Sigmoid colon (tissue), 7 donors: ENCODE measurements around the gene FIBP. TPM values are rescaled to one million over a fixed set of nuclear protein-coding genes. Genes with fewer than 3 reads are reported as not detected.

Source experiments
- DNase-seq: peaks from one replicate; pipeline ENCODE4 v3.0.0-alpha.2; 2019
- H3K27ac ChIP-seq, 4 donors: fragments of 200-600 bp; sonication (generic); one replicate each; pipeline ENCODE4 v1.5.1; 2016 to 2019; ENCODE audit warnings: mild to moderate bottlenecking in 1 of 4
- H3K27me3 ChIP-seq, 3 donors: fragments of 200-600 bp; sonication (generic); one replicate each; pipeline ENCODE4 v1.5.1; 2019; ENCODE audit warnings: mild to moderate bottlenecking in 1 of 3
- H3K36me3 ChIP-seq, 4 donors: fragments of 200-600 bp; sonication (generic); one replicate each; pipeline ENCODE4 v1.5.1; 2016 to 2019
- H3K4me1 ChIP-seq, 4 donors: fragments of 200-600 bp; sonication (generic); one replicate each; pipeline ENCODE4 v1.5.1; 2017 to 2019
- H3K4me3 ChIP-seq, 4 donors: fragments of 200-600 bp; sonication (generic); one replicate each; pipeline ENCODE4 v1.5.1; 2017 to 2019; ENCODE audit warnings: mild to moderate bottlenecking in 2 of 4, moderate library complexity in 1 of 4
- H3K9me3 ChIP-seq, 4 donors: fragments of 200-600 bp in 3 of 4; sonication (generic) in 3 of 4; one replicate each; pipeline versions ENCODE4 v1.5.1 to v1.6.1; 2013 to 2019
- EP300 ChIP-seq, 4 donors: sonication (generic); formaldehyde crosslinking; IDR thresholded peaks; one replicate each; pipeline ENCODE4 v1.6.1; 2017; ENCODE audit warnings: antibody characterized with exemption in 4 of 4
- POLR2A ChIP-seq, 2 donors: fragments of 450-650 bp; IDR thresholded peaks; one replicate each; pipeline ENCODE4 v1.6.1; 2016; ENCODE audit warnings: antibody characterized with exemption in 2 of 2, mild to moderate bottlenecking in 2 of 2, moderate library complexity in 2 of 2
- POLR2AphosphoS5 ChIP-seq, 4 donors: sonication (generic); formaldehyde crosslinking; IDR thresholded peaks; one replicate each; pipeline ENCODE4 v1.6.1; 2017; ENCODE audit warnings: antibody characterized with exemption in 4 of 4
- WGBS, 2 donors: extraction: QIAGEN DNeasy Blood & Tissue Kit; methylation state at CpG; one replicate each; pipeline ENCODE4 v1.1.7; 2013; 5-methylcytosine and 5-hydroxymethylcytosine counted together
- intact Hi-C: fragments of 100-400 bp; cut with DNase I; formaldehyde crosslinking; loops from one replicate; pipeline ENCODE4 v1.15.1; 2023
- polyA plus RNA-seq, 3 donors: library from polyadenylated mRNA; stranded (reverse); fragments of 200-250 nt; gene quantifications; one replicate each; pipeline ENCODE4 v1.2.3, GENCODE V29; 2013
- total RNA-seq, 4 donors: library from RNA; depleted of rRNA; stranded (reverse); fragments of >200 nt; gene quantifications; one replicate each; pipeline ENCODE4 v1.1.0, GENCODE V29; 2016
- TF ChIP-seq, protein P1 (sequence below), 4 experiments: fragments of 450-650 bp in 3 of 4; fragments of 200-600 bp in 1 of 4; IDR thresholded peaks; one replicate each; pipeline ENCODE4 v1.5.1; 2016 to 2019; ENCODE audit warnings: antibody characterized with exemption in 4 of 4, mild to moderate bottlenecking in 3 of 4, moderate library complexity in 2 of 4
- donor health status: healthy with polysubstance abuse.
- donor health status: Bipolar disorder and iron deficiency.
- donor health status: healthy.

The FIBP gene
- total and polyA plus RNA-seq, 7 donors = 37.5 to 66.1 (median 54.4) TPM

- no peak overlapping the region for H3K27ac ChIP-seq
- no peak for DNase-seq
- H3K36me3 ChIP-seq = no peaks in the 10 kb centered on the region
- no peaks in the 10 kb centered on the region for H3K9me3 ChIP-seq
- TF ChIP-seq, protein P1, sequence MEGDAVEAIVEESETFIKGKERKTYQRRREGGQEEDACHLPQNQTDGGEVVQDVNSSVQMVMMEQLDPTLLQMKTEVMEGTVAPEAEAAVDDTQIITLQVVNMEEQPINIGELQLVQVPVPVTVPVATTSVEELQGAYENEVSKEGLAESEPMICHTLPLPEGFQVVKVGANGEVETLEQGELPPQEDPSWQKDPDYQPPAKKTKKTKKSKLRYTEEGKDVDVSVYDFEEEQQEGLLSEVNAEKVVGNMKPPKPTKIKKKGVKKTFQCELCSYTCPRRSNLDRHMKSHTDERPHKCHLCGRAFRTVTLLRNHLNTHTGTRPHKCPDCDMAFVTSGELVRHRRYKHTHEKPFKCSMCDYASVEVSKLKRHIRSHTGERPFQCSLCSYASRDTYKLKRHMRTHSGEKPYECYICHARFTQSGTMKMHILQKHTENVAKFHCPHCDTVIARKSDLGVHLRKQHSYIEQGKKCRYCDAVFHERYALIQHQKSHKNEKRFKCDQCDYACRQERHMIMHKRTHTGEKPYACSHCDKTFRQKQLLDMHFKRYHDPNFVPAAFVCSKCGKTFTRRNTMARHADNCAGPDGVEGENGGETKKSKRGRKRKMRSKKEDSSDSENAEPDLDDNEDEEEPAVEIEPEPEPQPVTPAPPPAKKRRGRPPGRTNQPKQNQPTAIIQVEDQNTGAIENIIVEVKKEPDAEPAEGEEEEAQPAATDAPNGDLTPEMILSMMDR (IDR thresholded peaks at IDR 0.05) = no peak
- TF ChIP-seq EP300 (IDR thresholded peaks at IDR 0.05) (no peak), POLR2A (IDR thresholded peaks at IDR 0.05) (no peak), POLR2AphosphoS5 (IDR thresholded peaks at IDR 0.05) (no peak)
- H3K4me1 ChIP-seq = peaks cover 0 to 12% (median 11%) of the 10 kb centered on the region in 4 donors
- no peak overlapping the region for H3K4me3 ChIP-seq
- H3K27me3 ChIP-seq = no peaks in the 10 kb centered on the region
- WGBS, 2 donors = 64 to 80% methylated on average over 6 of the region's 6 CpGs
- intact Hi-C loops = no loop called here
Observed at GRCh38 chr11:65907878-65908277, 19.6 kb upstream of the FIBP start.

DNA sequence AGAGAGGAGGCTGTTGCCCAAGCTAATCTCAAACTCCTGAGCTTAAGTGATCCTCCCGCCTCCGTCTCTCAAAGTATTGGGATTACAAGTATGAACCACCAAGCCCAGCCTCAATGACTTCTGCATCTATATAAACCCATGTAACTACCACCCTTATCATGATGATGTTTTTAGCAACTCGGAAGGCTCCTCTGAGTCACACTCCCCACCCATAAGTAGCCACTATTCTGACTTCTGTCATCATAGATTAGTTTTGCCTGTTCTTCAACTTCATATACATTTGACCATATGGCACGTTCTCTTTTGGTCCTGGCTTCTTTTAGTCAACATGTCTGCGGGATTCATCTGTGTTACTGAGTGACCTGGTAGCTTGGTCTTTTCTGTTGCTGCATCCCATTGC is 18.3 kb upstream of the FIBP start:
- TF ChIP-seq, protein P1 (IDR thresholded peaks at IDR 0.05) = no peak
- no peak for TF ChIP-seq POLR2AphosphoS5 (IDR thresholded peaks at IDR 0.05)
- 84 to 89% methylated on average over 5 of the region's 5 CpGs for WGBS, 2 donors
- no peak for DNase-seq
- Histone ChIP-seq H3K27ac (no peak overlapping the region), H3K9me3 (no peaks in the 10 kb centered on the region), H3K27me3 (no peaks in the 10 kb centered on the region), H3K36me3 (no peaks in the 10 kb centered on the region), H3K4me3 (no peak overlapping the region), H3K4me1 (peaks cover 0 to 5% (median 4%) of the 10 kb centered on the region in 4 donors)
- intact Hi-C loops = no loop called here

DNA sequence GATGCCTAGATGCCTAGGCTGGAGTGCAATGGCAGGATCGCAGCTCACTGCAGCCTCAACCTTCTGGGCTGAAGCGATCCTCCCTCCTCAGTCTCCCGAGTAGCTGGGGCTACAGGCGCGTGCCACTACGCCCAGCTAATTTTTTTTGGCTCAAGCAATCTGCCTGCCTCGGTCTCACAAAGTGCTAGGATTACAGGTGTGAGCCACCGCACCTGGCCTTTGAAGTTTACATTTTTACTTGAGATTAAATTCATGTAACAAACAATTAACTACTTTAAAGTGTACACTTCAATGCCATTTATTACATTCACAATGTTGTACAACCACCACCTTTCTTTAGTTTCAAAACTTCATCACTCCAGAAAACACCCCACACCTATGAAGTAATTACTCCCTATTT is 15.4 kb upstream of the FIBP start:
- H3K27me3 ChIP-seq = peaks cover 0 to 15% (median 8%) of the 10 kb centered on the region in 3 donors
- DNase-seq = no peak
- peaks cover 0 to 20% (median 16%) of the 10 kb centered on the region in 4 donors for H3K4me1 ChIP-seq
- no peak overlapping the region for H3K27ac ChIP-seq
- 27 to 77% methylated on average over 8 of the region's 8 CpGs for WGBS, 2 donors
- intact Hi-C loops = no loop called here
- no peaks in the 10 kb centered on the region for H3K9me3 ChIP-seq
- TF ChIP-seq EP300 (IDR thresholded peaks at IDR 0.05) = no peak
- TF ChIP-seq, protein P1 (IDR thresholded peaks at IDR 0.05) = no peak
- no peaks in the 10 kb centered on the region for H3K36me3 ChIP-seq
- no peak overlapping the region for H3K4me3 ChIP-seq

DNA sequence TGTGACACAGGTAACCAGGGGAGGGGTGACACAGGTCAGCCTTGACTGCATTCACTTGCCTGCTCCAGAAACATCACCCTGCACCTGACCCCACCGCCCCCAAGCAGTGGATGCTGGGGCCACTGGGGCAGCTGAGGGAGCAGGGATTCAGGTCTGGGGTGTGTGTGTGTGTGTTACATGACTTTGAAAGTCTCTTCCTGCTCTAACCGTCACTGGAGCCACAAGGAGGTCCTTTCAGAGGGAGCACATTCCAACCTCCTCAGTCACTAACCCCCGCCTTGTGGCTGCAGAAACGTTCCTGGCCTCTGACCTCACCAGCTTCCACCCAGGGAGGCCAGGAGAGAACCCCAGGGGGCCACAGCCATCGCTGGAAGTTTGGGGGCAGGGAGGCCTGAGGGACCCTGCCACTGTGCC is 14.8 kb upstream of the FIBP start:
- H3K4me3 ChIP-seq = no peak overlapping the region
- 22 to 25% methylated on average over 5 of the region's 5 CpGs for WGBS, 2 donors
- DNase-seq = no peak
- H3K27ac ChIP-seq = no peak overlapping the region
- H3K36me3 ChIP-seq = no peaks in the 10 kb centered on the region
- H3K4me1 ChIP-seq = peaks cover 0 to 21% (median 16%) of the 10 kb centered on the region in 4 donors
- no peaks in the 10 kb centered on the region for H3K9me3 ChIP-seq
- intact Hi-C loops = no loop called here
- TF ChIP-seq, protein P1 (IDR thresholded peaks at IDR 0.05) = no peak
- no peak for TF ChIP-seq POLR2AphosphoS5 (IDR thresholded peaks at IDR 0.05)
- TF ChIP-seq EP300 (IDR thresholded peaks at IDR 0.05) = no peak
- no peak for TF ChIP-seq POLR2A (IDR thresholded peaks at IDR 0.05)
- peaks cover 0 to 15% (median 8%) of the 10 kb centered on the region in 3 donors for H3K27me3 ChIP-seq

DNA sequence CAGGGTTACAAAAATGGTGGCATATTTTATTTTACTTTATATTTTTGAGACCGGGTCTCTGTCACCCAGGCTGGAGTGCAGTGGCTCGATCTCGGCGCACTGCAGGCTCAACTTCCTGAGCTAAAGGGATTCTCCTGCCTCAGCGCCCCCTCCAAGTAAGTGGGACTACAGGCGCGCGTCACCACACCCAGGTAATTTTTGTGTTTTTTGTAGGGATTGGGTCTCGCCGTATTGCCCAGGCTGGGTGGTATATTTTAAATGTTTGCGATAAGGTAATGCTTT is 12.6 kb upstream of the FIBP start:
- 33 to 68% methylated on average over 11 of the region's 11 CpGs for WGBS, 2 donors
- H3K4me3 ChIP-seq = peak overlapping the region; percentile 15 to 70 (median 57)
- intact Hi-C loops = loop anchor here (2.0 kb wide), 1 partner anchor 14 kb away; no protein-coding TSS in a partner anchor
- H3K27ac ChIP-seq = peak overlapping the region; percentile 53 to 79 (median 74)
- H3K9me3 ChIP-seq = no peaks in the 10 kb centered on the region
- TF ChIP-seq EP300 (IDR thresholded peaks at IDR 0.05) (no peak), POLR2A (IDR thresholded peaks at IDR 0.05) (no peak)
- H3K4me1 ChIP-seq = peaks cover 0 to 21% (median 16%) of the 10 kb centered on the region in 4 donors
- no peak for DNase-seq
- peaks cover 0 to 15% (median 8%) of the 10 kb centered on the region in 3 donors for H3K27me3 ChIP-seq
- no peaks in the 10 kb centered on the region for H3K36me3 ChIP-seq
